NCI-H69 (cell line): ENCODE results near the gene TNFRSF9.
"Not testable (repeated sequence)": the region's sequence is repeated elsewhere in the genome, so short reads cannot be mapped to it uniquely, and the experiment has no call there.

Source experiments
- DNase-seq: peaks from one replicate; lab custom pipeline; 2025; lab: John Stamatoyannopoulos, UW

TNFRSF9 gene

GRCh38 chr1:7919880-7920279 lies 20.8 kb downstream of the TNFRSF9 start:
- DNase-seq, result no peak

GRCh38 chr1:7917971-7918370 lies 22.7 kb downstream of the TNFRSF9 start:
- not testable (repeated sequence) for DNase-seq

DNA sequence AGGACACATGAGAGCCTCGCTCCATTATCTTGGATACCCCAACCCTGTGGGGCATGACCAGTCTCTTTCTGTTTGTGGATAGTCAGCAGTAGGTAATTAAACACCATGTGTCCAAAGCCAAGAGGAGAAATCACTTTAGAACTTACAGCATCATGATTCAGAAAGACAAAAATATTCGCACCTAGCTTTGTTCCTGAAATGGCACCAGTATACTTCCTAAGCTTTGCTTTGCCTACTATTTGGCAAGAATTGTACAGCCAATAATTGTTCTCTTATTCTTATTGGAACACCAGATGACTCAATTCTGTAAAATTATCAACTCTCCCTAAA lies 24.2 kb downstream of the TNFRSF9 start:
- no peak for DNase-seq

DNA sequence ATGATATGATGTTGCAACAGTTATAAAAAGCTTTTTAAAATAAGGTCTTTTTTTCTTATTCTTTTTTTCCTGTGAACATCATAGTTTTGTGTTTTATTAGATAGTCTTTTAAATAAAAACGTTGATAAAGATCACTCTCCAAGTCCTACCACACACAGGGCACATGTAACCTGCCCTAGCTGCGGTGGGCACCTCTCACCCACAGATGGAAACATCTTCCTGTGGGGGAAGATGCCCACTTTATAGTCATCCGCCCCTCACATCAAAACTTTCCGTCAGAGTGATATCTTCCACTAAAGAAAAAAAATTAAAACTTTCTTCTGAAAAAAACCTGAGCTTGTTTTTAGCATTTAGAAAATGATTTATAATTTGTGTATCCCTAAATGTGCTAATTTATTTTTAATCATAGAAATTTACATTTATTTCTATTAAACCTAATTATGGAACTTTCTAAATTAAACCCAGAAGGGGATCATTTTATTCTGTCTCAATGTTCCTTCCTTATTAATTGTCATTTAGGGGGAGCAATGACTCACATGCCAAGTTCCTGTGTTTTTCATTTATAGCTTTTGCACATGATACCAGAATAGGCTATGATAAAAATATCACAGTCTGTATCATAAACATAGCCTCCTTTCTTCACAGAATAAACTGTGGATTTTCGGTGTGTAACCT lies 24.7 kb downstream of the TNFRSF9 start:
- no peak for DNase-seq

DNA sequence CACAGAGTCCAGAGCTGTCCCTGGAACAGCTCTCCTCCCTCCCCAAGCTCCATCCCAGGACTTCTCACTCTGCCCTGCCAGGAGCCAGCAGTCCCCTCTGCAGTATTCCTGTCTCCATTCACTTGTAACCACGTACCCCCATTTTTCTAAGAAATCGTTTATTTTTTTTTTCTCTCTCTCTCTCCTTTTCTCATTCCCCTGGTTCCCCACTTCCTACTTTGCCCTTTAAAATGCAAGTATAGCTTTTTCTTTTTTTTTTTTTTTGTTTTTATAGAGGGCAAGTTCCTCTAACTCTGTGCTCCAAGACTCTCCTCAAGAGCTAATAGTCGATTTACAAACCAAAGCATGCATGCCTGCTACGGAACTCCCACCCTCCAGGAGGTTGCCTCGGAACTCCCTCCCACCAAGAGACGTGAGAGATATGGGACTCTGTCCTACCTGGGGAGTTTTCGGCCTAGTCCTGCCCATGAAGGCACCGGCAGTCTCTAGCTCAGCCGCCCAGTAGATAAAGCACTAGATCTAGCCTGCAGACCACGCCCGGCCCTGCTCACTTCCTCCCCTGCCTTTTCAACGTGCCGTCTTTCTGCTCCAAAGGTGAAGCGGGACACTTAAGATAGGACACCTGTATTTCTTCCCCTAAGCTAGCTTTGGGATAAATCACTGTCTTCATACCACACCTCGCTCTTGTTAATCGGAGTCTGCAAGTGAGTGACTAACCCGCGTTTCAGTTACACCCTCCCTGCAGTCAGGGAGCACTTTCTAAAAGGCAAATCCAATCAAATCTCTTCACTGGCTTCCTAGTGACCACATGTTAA lies 27.7 kb downstream of the TNFRSF9 start:
- DNase-seq, result peak; percentile 14

GRCh38 chr1:7912145-7912544 lies 28.5 kb downstream of the TNFRSF9 start:
- no peak for DNase-seq

- DNase-seq, result no peak
Observed at GRCh38 chr1:7905262-7905661, 35.4 kb downstream of the TNFRSF9 start.

- peak; percentile 74 for DNase-seq
Observed at GRCh38 chr1:7902478-7903085, 38.1 kb downstream of the TNFRSF9 start.

GRCh38 chr1:7899741-7900140 lies 40.9 kb downstream of the TNFRSF9 start:
- DNase-seq, result no peak

GRCh38 chr1:7898962-7899361 lies 41.7 kb downstream of the TNFRSF9 start:
- no peak for DNase-seq

- DNase-seq, result no peak
Observed at GRCh38 chr1:7896994-7897393, 43.6 kb downstream of the TNFRSF9 start.

DNA sequence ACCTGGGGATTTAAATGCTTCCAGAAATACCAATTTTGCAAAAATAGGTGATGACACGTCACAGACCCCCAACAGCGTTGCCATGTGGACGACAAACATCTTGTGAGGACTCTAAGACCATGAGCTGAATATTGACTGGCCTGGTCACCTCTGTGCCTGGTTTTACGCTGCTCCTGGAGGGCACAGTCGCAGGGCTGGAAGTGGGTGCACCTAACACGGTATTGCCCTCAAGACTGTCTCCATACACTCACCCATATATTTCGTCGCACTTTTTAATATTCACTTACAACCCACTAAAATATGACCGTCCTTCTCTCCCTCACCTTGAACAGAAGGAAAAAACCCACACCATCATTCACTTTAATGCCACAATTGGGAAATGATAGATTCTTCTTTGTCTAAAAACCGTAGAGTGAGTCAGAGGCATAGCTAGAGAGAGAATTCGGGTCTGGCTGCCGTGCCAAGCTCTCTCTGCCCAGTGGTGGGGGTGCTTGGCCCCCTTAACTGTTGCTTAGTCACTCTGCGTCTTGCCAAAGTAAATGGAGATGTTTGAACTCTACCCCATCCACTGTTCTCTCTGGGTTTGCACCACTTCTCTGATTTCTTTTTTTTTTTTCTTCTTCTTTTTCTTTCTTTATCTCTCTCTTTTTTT lies 47.0 kb downstream of the TNFRSF9 start:
- no peak for DNase-seq

DNA sequence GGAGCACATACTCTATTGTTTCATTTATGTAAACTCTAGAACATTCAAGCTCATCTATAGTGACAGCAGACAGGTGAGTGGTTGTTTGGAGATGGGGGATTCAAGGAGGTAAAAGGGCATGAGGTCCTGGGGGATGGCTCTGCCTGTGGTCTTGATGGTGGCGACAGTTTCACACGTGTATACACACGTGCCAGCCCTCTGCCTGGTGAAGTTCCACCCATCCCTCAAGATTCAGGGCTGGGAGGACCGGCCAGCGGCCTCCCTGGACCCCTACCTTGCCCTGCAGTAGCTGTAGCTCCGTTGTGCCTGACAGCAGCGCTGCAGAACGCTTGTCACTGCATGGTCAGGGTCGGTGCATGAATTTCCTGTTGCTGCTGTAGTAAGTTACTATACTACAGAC lies 48.8 kb downstream of the TNFRSF9 start:
- no peak for DNase-seq

GRCh38 chr1:7890853-7891252 lies 49.8 kb downstream of the TNFRSF9 start:
- DNase-seq, result no peak

- DNase-seq, result no peak
Observed at GRCh38 chr1:7888248-7889081, 52.2 kb downstream of the TNFRSF9 start.

GRCh38 chr1:7886405-7886745 lies 54.3 kb downstream of the TNFRSF9 start:
- peak; percentile 53 for DNase-seq

DNA sequence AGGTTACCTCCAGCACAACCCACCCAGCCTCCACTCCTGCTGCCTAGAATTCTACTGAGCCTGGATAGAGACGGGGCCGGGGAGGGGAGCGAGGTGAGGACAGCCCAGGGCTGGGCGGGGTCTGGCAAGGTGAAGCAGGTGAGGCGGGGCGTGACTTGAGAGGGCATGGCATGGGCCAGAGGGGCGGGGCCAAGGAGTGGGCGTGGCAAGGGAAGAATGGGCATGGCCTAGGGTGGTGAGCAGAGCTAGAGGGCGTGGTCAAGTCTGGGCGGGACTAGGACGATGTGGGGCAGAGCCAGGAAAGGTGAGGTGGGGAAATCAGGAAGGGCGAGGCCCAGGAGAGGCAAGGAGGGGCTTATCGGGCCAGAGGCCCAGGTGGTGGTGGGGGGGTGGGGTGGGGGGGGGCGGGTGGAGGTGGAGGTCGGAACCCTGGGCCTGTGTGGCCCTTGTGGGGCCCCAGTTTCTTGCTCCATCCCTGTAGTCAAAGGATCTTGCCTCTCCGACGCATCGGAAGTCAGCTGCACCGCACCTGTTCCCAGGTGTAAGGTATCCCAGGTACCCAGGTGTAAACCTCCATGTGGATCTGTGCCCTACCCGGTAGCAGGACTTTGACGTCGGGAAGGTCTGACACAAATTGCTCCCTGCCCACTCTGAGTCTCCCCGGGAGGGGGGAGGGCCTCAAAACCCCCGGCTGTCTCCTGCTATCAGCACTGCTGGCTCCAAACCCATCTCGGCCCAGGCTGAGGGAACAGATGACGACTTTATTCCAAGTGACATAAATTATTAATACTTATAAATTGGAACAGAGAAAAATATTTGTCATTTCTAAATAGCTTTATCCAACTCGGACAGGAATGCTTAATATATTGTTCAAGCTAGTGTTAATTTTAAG lies 54.9 kb downstream of the TNFRSF9 start:
- DNase-seq, result peak; percentile 5

- no peak for DNase-seq
Observed at GRCh38 chr1:7884757-7885156, 55.9 kb downstream of the TNFRSF9 start.

DNA sequence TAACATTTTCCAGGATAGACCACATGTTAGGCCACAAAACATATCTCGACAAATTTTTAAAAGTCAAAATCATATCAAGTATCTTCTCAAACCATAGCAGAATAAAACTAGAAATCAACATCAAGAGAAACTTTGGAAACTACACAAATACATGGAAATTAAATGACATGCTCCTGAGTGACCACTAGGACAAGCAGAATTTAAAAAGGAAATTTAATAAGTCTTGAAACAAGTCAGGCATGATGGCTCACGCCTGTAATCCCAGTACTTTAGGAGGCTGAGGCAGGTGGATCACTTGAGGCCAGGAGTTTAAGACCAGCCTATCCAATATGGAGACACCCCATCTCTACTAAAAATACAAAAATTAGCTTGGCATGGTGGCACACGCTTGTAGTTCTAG lies 61.4 kb downstream of the TNFRSF9 start:
- DNase-seq, result no peak

- DNase-seq, result no peak
Observed at GRCh38 chr1:7878027-7878426, 62.6 kb downstream of the TNFRSF9 start.
